GM08714 (cell line): ENCODE results near the gene FLVCR2.

Source experiments
- H3K4me3 ChIP-seq: fragments of 200-500 bp; sonication (Bioruptor generic); 2 replicates; pipeline ENCODE4 v1.5.1; 2014; ENCODE audit warnings: mild to moderate bottlenecking, low read length, inconsistent platforms
- ZNF274 ChIP-seq: IDR thresholded peaks from 2 replicates; pipeline ENCODE4 v1.6.1; 2012; ENCODE audit warnings: mild to moderate bottlenecking, low read depth, low read length

Gene FLVCR2

DNA sequence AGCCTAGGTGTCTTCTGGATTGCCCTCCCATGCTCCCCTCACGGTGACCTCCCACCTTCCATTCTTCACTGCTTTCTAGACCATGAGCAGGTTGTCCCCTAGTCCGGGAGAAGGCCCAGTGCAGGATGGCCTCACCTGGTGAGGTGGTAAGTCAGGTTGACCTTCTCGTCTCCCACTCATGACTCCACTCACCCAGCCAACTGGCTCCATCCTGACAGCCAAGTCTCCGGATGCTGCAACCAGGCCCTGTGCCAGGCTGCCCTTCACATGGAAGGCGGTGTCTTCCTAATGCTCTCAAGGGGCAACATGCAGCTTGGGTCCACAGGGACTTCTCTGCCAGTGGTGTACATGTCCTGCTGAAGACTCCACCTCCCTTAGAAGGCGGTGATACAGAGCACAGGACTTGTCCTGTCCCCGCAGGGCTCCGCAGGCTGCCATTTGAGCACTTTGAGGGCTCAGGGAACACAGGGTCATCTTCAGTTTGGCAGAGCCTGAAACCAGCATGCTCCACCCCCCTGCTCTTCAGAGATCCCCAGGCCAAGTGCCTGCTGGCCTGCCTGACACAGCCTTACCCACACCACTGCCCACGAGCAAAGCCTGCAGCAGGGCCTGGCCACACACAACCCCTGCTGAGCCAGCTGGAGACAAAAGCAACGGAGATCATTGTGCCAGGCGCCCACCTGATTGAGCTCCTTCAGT lies 30.7 kb upstream of the FLVCR2 start:
- TF ChIP-seq ZNF274 = no peak

GRCh38 chr14:75548544-75548943 lies 29.9 kb upstream of the FLVCR2 start:
- no peak overlapping the region for H3K4me3 ChIP-seq
- no peak for TF ChIP-seq ZNF274

More for the DNA sequence above, 30.7 kb upstream of the FLVCR2 start:
- H3K4me3 ChIP-seq = no peak overlapping the region

GRCh38 chr14:75549169-75549568 lies 29.3 kb upstream of the FLVCR2 start:
- no peak overlapping the region for H3K4me3 ChIP-seq
- TF ChIP-seq ZNF274 = no peak

DNA sequence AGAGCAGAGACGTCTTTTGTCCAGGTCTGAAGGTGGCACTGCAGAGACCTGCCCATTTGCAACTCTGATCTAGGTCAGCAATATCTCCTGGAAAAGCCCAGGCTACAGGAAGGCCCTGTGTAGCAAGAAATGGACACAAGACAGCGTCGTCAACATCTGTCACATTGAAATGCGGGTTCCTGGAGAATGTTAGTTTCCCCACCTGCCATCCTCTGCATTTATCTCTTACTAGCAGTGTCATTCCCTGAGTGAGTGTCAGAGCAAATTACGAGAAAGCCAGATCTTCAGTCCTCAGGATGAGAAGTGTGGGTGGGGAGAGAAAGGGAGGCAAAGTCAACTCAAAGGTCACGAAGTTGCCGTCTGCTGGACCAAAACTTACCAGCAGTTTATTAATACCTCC lies 27.4 kb upstream of the FLVCR2 start:
- no peak overlapping the region for H3K4me3 ChIP-seq
- no peak for TF ChIP-seq ZNF274

- TF ChIP-seq ZNF274 = no peak
- H3K4me3 ChIP-seq = no peak overlapping the region
Observed at GRCh38 chr14:75553157-75553556, 25.3 kb upstream of the FLVCR2 start.

GRCh38 chr14:75553761-75554364 lies 24.6 kb upstream of the FLVCR2 start:
- H3K4me3 ChIP-seq = no peak overlapping the region
- TF ChIP-seq ZNF274 = no peak

DNA sequence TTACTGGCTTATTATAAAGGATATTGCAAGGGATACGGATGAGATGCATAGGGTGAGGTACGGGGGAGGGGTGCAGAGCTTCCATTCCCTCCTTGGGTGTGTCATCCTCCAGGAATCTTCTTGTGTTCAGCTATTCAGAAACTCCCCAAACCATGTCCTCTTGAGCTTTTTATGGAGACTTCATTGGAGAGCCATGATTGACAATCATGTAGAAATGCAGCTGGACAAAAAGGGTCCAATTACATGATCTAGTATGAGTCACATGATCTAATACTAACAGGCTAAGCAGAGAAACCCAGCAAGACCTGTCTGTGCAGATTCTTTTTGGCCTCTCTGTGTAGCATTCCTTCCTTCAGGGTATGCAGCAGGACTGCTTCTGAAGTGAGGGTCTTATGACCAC lies 23.9 kb upstream of the FLVCR2 start:
- no peak overlapping the region for H3K4me3 ChIP-seq
- no peak for TF ChIP-seq ZNF274

DNA sequence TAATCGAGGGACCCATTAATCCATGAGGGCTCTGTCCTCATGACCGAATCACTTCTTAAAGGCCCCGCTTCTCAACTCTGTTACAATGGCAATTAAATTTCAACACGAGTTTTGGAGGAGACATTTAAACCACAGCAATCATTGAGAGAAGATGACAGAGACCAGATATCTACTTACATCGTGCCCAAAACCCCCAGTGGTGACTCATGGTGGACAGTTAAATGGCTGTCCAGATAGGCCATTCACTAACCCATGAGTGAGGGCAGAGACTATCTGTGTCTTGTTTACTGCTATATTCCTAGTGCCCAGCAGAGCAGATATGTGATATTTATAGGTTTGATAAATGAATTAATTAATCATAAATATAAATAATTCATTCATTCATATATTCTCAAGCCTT lies 20.0 kb upstream of the FLVCR2 start:
- H3K4me3 ChIP-seq = no peak overlapping the region
- TF ChIP-seq ZNF274 = no peak

DNA sequence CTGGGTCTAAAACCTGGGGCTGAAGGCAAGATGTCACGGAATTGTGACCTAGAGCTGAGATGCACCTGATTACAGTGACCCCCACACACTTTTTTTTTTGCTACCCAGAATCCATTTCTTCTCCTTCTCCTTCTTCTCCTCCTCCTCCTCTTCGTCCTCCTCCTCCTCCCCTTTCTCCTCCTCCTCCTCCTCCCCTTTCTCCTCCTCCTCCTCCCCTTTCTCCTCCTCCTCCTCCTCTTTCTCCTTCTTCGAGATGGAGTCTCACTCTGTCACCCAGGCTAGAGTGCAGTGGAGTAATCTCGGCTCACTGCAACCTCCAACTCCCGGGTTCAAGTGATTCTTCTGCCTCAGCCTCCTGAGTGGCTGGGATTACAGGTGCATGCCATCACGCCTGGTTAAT lies 19.4 kb upstream of the FLVCR2 start:
- H3K4me3 ChIP-seq = no peak overlapping the region
- TF ChIP-seq ZNF274 = no peak

DNA sequence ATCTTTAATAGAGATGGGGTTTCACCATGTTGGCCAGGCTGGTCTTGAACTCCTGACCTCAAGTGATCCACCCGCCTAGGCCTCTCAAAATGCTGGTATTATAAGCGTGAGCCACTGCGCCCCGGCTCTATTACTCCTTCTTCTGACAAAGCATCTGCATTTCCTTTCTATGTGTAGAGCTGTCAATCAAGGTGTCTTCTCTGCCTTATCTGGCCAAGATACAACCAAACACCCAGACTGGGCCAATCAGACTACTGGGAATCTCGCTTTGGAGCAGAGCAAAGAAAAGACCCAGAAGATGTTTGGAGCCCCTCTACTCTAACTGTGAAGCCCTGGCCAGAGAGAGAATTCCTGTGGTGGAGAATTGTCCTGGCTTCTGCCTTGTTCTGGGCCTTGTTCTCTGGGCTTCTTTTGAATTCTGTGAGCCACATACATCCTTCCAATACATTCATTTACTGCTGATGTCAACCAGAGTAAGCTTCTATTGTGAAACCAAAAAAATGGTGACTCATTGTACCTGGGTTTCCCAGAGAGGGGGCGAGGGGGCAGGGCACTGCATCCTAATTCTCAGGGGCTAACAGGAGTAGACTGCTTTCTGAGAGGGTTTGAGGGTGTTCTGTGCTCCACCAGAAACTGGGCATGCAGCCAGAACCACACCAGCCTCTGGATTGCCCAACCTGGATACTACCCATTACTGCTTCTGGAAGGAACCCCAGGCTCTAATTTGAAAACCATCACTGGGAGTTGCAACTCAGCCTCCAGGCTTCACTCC lies 18.8 kb upstream of the FLVCR2 start:
- TF ChIP-seq ZNF274 = no peak

GRCh38 chr14:75561013-75561432 lies 17.4 kb upstream of the FLVCR2 start:
- H3K4me3 ChIP-seq = no peak overlapping the region
- TF ChIP-seq ZNF274 = no peak

More for the DNA sequence above, 18.8 kb upstream of the FLVCR2 start:
- no peak overlapping the region for H3K4me3 ChIP-seq

DNA sequence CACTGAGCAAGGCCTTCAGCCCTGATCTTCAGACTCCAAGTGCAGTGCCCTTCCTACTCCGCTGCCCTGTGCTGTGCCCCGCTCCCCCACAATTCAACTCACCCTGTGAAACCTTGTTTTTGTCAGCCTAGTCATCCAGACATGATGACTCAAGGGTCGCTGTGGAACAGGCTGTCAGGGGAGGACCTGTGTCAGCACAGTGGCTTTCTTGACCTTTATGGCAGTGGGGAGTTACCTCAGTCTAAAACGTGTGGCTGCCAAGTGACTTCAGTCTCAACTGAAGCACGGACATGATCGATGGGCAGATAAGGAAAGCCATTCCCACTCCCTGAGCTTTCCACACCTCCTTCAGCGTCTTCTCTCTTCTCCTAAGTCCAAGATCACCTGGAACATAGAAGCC lies 16.3 kb upstream of the FLVCR2 start:
- TF ChIP-seq ZNF274 = no peak
- no peak overlapping the region for H3K4me3 ChIP-seq

DNA sequence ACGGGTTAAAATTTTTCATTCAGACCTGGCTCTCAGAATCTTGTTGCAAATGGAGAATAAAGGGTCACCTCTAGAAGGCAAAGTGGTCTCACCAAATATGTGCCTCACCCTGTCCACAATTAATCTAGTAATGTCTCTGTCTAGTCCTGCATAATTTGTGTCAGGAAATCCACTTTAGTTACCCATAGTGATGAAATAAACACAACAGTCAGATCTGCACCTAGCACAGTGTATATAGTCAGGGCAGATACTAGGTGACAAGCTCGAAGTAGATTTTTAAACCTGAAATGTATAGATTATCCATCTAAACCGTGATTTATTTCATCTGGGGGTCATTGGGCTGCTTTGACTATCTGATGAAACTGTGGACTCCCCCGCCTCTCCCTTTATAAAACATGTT lies 15.9 kb upstream of the FLVCR2 start:
- TF ChIP-seq ZNF274 = no peak
- no peak overlapping the region for H3K4me3 ChIP-seq

DNA sequence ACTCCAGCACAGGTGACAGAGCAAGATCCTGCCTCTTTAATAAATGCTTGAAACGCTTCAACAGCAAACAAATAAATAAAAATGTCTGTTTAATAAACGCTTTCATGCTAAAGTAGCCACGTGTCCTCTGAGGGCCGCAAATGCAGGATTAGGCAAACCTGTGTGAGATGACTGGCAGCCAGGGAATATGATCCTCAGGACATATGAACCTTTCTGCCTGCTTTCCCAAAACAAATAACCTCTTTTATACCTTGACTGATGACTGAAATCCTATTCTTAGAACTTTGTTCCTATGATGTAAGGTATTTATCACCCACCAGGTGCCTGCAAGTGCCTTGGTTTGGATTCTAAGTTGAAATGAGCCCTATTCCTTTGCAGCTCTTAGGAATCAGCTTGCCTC lies 14.5 kb upstream of the FLVCR2 start:
- no peak for TF ChIP-seq ZNF274
- H3K4me3 ChIP-seq = no peak overlapping the region

DNA sequence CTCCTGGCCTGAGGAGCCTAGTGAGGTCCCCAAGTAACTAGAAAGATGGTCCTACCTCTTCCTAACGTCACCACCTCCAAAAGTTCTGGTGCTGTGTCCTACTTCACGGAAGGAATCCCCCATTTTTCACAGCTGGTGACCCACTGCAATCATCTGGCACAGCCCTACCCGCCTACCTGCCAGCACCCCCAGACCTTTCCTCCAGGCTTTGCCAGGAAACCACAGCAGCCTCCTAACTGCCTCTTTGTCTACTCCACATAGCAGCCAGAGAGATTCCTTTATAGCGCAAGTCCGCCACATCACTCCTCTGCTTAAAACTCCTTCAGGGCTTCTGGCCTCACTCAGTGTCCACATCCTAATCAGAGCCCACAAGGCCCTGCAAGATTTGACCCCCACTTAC lies 13.4 kb upstream of the FLVCR2 start:
- TF ChIP-seq ZNF274 = no peak

More for the DNA sequence above, 13.4 kb upstream of the FLVCR2 start:
- no peak overlapping the region for H3K4me3 ChIP-seq
